Astrocyte (in vitro differentiated cells and primary cell): ENCODE results near the gene NOL4L. TPM values are rescaled to one million over a fixed set of nuclear protein-coding genes. Genes with fewer than 3 reads are reported as not detected.

ENCODE experiments used
- DNase-seq: peaks from one replicate; pipeline ENCODE4 v3.0.0-alpha.2; 2010; ENCODE audit warnings: low read depth
- FAIRE-seq: peaks from 2 replicates; lab custom pipeline; 2011; peaks lifted over from hg19 to GRCh38; lab: Jason Lieb, UNC
- H2AFZ ChIP-seq: 2 replicates; pipeline ENCODE4 v1.6.0; 2012; ENCODE audit warnings: low read depth, low read length, inconsistent platforms
- H3K27ac ChIP-seq: 2 replicates; pipeline ENCODE4 v1.5.1; 2011; ENCODE audit warnings: low read depth, low read length, inconsistent platforms
- H3K27me3 ChIP-seq: 2 replicates; pipeline ENCODE4 v1.6.0; 2011; ENCODE audit warnings: low read length, inconsistent platforms; ENCODE audit not compliant: insufficient read depth
- H3K36me3 ChIP-seq: 2 replicates; pipeline ENCODE4 v1.5.1; 2011; ENCODE audit warnings: low read length, inconsistent platforms; ENCODE audit not compliant: insufficient read depth
- H3K4me1 ChIP-seq: 2 replicates; pipeline ENCODE4 v1.5.1; 2011; ENCODE audit warnings: low read length, inconsistent platforms; ENCODE audit not compliant: insufficient read depth
- H3K4me2 ChIP-seq: 2 replicates; pipeline ENCODE4 v1.6.0; 2012; ENCODE audit warnings: low read length, inconsistent platforms
- H3K4me3 ChIP-seq: 2 replicates; pipeline ENCODE4 v1.5.1; 2011; ENCODE audit warnings: low read depth, mild to moderate bottlenecking, low read length, inconsistent platforms; ENCODE audit not compliant: insufficient read depth
- H3K79me2 ChIP-seq: 2 replicates; pipeline ENCODE4 v1.6.0; 2012; ENCODE audit warnings: mild to moderate bottlenecking, low read length, inconsistent platforms; ENCODE audit not compliant: insufficient read depth
- H3K9ac ChIP-seq: 2 replicates; pipeline ENCODE4 v1.6.0; 2012; ENCODE audit warnings: mild to moderate bottlenecking, low read length, inconsistent platforms
- H3K9me3 ChIP-seq: 2 replicates; pipeline ENCODE4 v1.5.1; 2012; ENCODE audit warnings: low read depth, mild to moderate bottlenecking, low read length, inconsistent platforms; ENCODE audit not compliant: insufficient read depth
- H4K20me1 ChIP-seq: 2 replicates; pipeline ENCODE4 v1.6.0; 2012; ENCODE audit warnings: low read length, inconsistent platforms; ENCODE audit not compliant: insufficient read depth
- H3K27ac Mint-ChIP-seq: one replicate; pipeline ENCODE4 v1.8.0; 2021; ENCODE audit warnings: mild to moderate bottlenecking, mixed read lengths; ENCODE audit not compliant: unreplicated experiment
- H3K27me3 Mint-ChIP-seq: one replicate; pipeline ENCODE4 v1.8.0; 2021; ENCODE audit warnings: low read depth, mixed read lengths; ENCODE audit not compliant: unreplicated experiment
- H3K36me3 Mint-ChIP-seq: one replicate; pipeline ENCODE4 v1.8.0; 2021; ENCODE audit warnings: low read depth, mixed read lengths; ENCODE audit not compliant: unreplicated experiment
- H3K4me1 Mint-ChIP-seq: one replicate; pipeline ENCODE4 v1.8.0; 2021; ENCODE audit warnings: low read depth, mixed read lengths; ENCODE audit not compliant: unreplicated experiment
- H3K4me3 Mint-ChIP-seq: one replicate; pipeline ENCODE4 v1.8.0; 2021; ENCODE audit warnings: mild to moderate bottlenecking, moderate library complexity, mixed read lengths; ENCODE audit not compliant: unreplicated experiment
- H3K9me3 Mint-ChIP-seq: one replicate; pipeline ENCODE4 v1.8.0; 2021; ENCODE audit warnings: mild to moderate bottlenecking, mixed read lengths; ENCODE audit not compliant: unreplicated experiment
- CTCF ChIP-seq: IDR thresholded peaks from 2 replicates; pipeline ENCODE4 v1.5.1; 2011; ENCODE audit warnings: low read depth, mild to moderate bottlenecking, inconsistent platforms, low read length, moderate library complexity; ENCODE audit not compliant: insufficient read depth
- EZH2 ChIP-seq: IDR thresholded peaks from 2 replicates; pipeline ENCODE4 v1.6.1; 2012; ENCODE audit warnings: mild to moderate bottlenecking, low read length, inconsistent platforms; ENCODE audit not compliant: insufficient read depth
- total RNA-seq: library from RNA; stranded (reverse); gene quantifications from 2 replicates; pipeline ENCODE4 v1.2.1, GENCODE V29; 2021

NOL4L gene
- total RNA-seq, 1 donor from 2014 or later, result 35.5 TPM

GRCh38 chr20:32566379-32567374 lies 18.5 kb downstream of the NOL4L start:
- DNase-seq, result no peak
- Mint-ChIP-seq H3K4me3 (no peak overlapping the region), H3K27me3 (peaks cover 16% of the 10 kb centered on the region), H3K36me3 (peaks cover 2% of the 10 kb centered on the region), H3K27ac (no peak overlapping the region), H3K9me3 (no peaks in the 10 kb centered on the region), H3K4me1 (peaks cover 6% of the 10 kb centered on the region)
- H2AFZ ChIP-seq, result no peak overlapping the region
- H3K79me2 ChIP-seq, result no peaks in the 10 kb centered on the region
- H3K27me3 ChIP-seq, result no peaks in the 10 kb centered on the region
- H3K4me1 ChIP-seq, result peaks cover 5% of the 10 kb centered on the region
- no peak overlapping the region for H3K27ac ChIP-seq
- H3K9me3 ChIP-seq, result no peaks in the 10 kb centered on the region
- H3K9ac ChIP-seq, result no peak overlapping the region
- H3K4me2 ChIP-seq, result no peak overlapping the region
- no peaks in the 10 kb centered on the region for H3K36me3 ChIP-seq
- TF ChIP-seq EZH2 (no peak), CTCF (no peak)
- peaks cover 15% of the 10 kb centered on the region for H4K20me1 ChIP-seq
- no peak overlapping the region for H3K4me3 ChIP-seq
- FAIRE-seq, result no peak

GRCh38 chr20:32565735-32566032 lies 19.4 kb downstream of the NOL4L start:
- Mint-ChIP-seq H3K9me3 (no peaks in the 10 kb centered on the region), H3K4me3 (no peak overlapping the region), H3K27ac (no peak overlapping the region), H3K4me1 (peaks cover 6% of the 10 kb centered on the region), H3K27me3 (peaks cover 13% of the 10 kb centered on the region), H3K36me3 (peaks cover 2% of the 10 kb centered on the region)
- Histone ChIP-seq H2AFZ (no peak overlapping the region), H3K9me3 (no peaks in the 10 kb centered on the region), H3K27ac (no peak overlapping the region), H3K79me2 (no peaks in the 10 kb centered on the region), H3K36me3 (no peaks in the 10 kb centered on the region), H3K4me1 (peaks cover 5% of the 10 kb centered on the region), H3K4me3 (no peak overlapping the region), H3K27me3 (no peaks in the 10 kb centered on the region), H3K4me2 (no peak overlapping the region), H3K9ac (no peak overlapping the region), H4K20me1 (peaks cover 15% of the 10 kb centered on the region)
- DNase-seq (no peak), FAIRE-seq (no peak)
- TF ChIP-seq CTCF, result no peak
- no peak for TF ChIP-seq EZH2
